ENCODE results near the gene SUSD4.

The SUSD4 gene

DNA sequence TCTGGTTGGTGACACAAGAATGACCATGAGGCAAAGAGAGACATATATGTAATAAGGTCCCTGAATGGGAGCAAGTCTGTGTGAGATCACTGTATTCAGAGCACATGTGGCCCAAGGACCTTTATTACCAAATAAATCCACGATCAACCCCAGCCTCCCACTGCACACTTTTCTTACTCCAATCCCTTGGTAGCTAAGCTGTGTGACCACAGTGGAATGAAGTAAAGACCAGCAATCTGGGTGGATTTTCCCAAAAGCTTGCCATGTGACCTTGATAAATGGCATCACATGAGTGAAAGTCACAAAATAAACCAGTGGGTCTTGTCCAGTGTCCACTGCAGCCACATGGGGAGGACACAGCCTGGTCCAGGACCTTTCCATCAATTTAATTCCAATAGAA lies 184.2 kb downstream of the SUSD4 start:
- no peak overlapping the region for H3K4me3 ChIP-seq (ENCODE audit: low read depth, low read length)
- TF ChIP-seq, protein P1, sequence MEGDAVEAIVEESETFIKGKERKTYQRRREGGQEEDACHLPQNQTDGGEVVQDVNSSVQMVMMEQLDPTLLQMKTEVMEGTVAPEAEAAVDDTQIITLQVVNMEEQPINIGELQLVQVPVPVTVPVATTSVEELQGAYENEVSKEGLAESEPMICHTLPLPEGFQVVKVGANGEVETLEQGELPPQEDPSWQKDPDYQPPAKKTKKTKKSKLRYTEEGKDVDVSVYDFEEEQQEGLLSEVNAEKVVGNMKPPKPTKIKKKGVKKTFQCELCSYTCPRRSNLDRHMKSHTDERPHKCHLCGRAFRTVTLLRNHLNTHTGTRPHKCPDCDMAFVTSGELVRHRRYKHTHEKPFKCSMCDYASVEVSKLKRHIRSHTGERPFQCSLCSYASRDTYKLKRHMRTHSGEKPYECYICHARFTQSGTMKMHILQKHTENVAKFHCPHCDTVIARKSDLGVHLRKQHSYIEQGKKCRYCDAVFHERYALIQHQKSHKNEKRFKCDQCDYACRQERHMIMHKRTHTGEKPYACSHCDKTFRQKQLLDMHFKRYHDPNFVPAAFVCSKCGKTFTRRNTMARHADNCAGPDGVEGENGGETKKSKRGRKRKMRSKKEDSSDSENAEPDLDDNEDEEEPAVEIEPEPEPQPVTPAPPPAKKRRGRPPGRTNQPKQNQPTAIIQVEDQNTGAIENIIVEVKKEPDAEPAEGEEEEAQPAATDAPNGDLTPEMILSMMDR (IDR thresholded peaks at IDR 0.05; ENCODE audit: low read depth, low read length): no peak

DNA sequence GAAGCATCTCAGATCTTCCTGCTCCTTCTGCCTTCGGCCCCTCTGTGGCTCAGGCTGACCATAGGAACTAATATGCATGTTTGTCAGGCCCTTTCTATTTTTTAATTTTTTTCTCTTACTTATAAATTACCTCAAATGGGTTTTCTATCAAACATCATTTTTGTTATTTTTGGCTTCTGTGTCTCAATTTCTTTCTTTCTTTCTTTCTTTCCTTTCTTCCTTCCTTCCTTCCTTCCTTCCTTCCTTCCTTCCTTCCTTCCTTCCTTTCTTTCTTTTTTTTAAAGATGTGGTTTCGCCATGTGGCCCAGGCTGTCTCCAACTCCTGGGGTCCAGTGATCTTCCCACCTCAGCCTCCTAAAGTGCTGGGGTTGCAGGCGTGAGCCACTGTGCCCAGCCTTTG lies 184.7 kb downstream of the SUSD4 start:
- TF ChIP-seq, protein P1 (IDR thresholded peaks at IDR 0.05; ENCODE audit: low read depth, low read length): no peak
- no peak overlapping the region for H3K4me3 ChIP-seq (ENCODE audit: low read depth, low read length)

DNA sequence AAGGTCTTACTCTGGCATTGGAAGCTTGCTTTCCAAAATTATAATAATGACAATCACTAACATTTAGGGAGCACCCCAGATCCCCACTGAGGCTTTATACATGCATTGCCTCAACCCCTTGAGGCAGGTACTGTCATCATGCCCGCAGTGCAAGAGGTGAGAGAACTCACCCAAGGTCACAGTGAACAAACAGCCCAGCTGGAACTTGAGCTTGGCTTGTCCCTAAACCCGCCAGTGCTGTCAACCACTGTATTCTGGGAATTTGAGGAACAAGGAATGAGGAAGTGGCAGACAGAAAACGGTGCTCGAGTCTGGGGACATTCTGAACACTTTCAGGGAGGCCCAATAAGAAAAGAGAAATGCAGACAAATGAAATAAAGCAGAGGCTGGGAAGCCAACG lies 186.3 kb downstream of the SUSD4 start:
- H3K4me3 ChIP-seq (ENCODE audit: low read depth, low read length): no peak overlapping the region
- TF ChIP-seq, protein P1 (IDR thresholded peaks at IDR 0.05; ENCODE audit: low read depth, low read length): no peak

DNA sequence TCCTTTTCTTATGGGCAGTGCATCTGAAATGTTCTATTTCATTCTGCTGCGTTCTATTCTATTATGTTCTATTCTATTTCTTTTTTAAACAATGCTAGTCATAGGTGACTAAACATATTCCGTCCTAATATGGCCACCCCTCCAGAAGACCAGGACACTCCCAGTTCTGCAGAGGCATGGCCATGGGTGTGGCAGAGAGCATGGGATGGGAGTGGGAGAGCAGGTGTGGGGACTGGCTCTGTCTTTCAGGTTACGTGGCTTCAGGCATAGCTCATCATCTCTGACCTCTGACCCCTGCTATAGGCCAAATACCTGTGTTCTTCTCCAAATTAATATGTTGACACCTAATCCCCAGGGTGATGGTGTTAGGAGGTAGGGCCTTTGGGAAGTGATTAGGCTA lies 187.5 kb downstream of the SUSD4 start:
- TF ChIP-seq, protein P1 (IDR thresholded peaks at IDR 0.05; ENCODE audit: low read depth, low read length): no peak
- no peak overlapping the region for H3K4me3 ChIP-seq (ENCODE audit: low read depth, low read length)

DNA sequence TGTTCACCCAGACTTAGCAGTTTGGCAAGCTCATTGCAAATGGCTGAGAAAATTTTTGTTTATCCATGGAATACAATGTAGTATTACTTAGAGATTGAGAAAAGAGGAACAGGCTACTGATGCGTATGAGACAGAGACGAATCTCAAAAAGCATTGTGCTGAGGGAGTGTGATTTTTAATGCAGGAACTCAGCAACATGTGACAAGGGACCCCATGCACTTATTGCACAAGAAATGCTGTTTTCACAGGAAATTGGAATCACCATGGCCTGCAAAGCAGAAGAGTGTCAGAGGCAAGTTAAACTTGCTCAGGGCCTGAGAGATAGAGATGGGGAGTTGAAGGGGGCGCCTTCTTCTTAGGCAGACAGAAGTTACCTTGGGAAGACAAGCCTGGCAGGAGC lies 188.3 kb downstream of the SUSD4 start:
- TF ChIP-seq, protein P1 (IDR thresholded peaks at IDR 0.05; ENCODE audit: low read depth, low read length): no peak
- H3K4me3 ChIP-seq (ENCODE audit: low read depth, low read length): no peak overlapping the region

DNA sequence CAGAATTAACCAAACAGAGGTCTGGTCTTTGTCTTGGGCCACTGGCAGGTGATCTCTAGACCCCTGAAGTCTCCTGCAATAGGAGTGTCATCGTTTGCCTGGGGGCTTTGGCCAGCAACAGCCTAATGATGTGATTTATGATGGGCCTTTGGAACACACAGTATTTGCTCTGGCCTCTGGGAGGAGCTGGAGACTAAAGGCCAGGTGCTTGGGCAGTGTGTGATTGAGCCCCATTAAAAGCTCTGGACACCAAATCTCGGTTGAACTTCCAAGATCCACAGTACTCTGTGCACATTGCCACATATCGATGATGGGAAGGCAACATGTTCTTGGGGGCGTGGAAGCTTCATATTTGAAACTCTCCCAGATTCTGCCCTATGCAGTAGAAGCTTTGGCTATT lies 188.9 kb downstream of the SUSD4 start:
- no peak overlapping the region for H3K4me3 ChIP-seq (ENCODE audit: low read depth, low read length)
- TF ChIP-seq, protein P1 (IDR thresholded peaks at IDR 0.05; ENCODE audit: low read depth, low read length): 0 out of 2 replicates have a peak, but pooled peaks have one; percentile 3

All from WI38 (cell line).